Right lobe of liver (tissue), 4 donors: ENCODE data around the gene PLCB1.

Experiments
- CTCF ChIP-seq, 4 donors: fragments of 200-600 bp in 3 of 4; fragments of 450-650 bp in 1 of 4; IDR thresholded peaks; one replicate each; pipeline versions ENCODE4 v1.5.1 to v1.8.0; 2016 to 2022; ENCODE audit warnings: antibody characterized with exemption in 4 of 4, mild to moderate bottlenecking in 2 of 4
- POLR2A ChIP-seq: fragments of 450-650 bp; IDR thresholded peaks from one replicate; pipeline ENCODE4 v1.6.1; 2017; ENCODE audit warnings: antibody characterized with exemption, mild to moderate bottlenecking
- donor health status: DM: no; HTN: no; CAD: no.
- donor health status: DM: no; HTN: no; CAD: no.
- donor health status: DM: no; HTN: yes; CAD: no.

DNA sequence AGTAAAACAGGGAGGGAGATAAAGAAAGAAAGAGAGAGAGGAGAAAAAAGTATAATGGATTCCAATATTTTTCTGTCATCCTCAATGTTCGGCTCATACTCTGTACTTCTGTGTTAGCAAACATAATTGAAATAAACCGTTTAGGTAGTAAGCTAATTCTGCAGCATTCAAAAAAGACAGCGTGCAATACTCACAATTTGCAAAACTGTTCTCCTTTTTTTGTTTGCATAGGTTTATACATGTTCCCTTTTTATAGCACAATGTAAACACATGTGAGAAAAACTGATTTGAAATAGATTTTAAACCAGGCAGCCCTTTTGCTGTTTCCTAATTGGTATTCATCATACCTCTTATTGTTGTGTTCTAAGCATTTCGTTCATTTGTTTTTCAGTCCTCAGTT, 188.9 kb downstream of the PLCB1 start:
- TF ChIP-seq CTCF (IDR thresholded peaks at IDR 0.05) (no peak), POLR2A (no peak)
